ENCODE data around the gene EPC2.

The EPC2 gene

DNA sequence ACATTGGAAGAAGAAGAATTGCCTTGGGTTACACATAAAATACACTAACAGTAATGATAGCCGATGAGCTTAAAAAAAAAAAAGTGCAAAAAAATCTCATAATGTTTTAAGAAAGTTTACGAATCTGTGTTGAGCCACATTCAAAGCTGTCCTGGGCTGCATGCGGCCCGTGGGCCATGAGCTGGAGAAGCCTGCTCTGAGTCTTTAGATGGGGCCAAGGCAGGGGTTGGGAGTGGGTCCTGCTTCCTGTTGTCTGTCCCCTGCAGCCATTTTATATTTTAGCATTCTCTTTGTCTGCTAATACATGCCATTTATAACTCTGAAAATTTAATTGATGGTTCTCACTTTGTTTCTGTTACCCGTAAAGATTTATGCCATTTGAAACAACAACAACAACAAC, 93.2 kb downstream of the EPC2 start:
- no peak for DNase-seq
- H3K27ac ChIP-seq: no peak overlapping the region
- H3K4me3 ChIP-seq: no peak overlapping the region
- intact Hi-C loops (cut with DNase I; ENCODE audit: low total_unique reads): no loop called here
- no peaks in the 10 kb centered on the region for H3K27me3 ChIP-seq
- H3K36me3 ChIP-seq: no peaks in the 10 kb centered on the region
- H3K4me1 ChIP-seq: no peaks in the 10 kb centered on the region
- no peaks in the 10 kb centered on the region for H3K9me3 ChIP-seq
- TF ChIP-seq, protein P1, sequence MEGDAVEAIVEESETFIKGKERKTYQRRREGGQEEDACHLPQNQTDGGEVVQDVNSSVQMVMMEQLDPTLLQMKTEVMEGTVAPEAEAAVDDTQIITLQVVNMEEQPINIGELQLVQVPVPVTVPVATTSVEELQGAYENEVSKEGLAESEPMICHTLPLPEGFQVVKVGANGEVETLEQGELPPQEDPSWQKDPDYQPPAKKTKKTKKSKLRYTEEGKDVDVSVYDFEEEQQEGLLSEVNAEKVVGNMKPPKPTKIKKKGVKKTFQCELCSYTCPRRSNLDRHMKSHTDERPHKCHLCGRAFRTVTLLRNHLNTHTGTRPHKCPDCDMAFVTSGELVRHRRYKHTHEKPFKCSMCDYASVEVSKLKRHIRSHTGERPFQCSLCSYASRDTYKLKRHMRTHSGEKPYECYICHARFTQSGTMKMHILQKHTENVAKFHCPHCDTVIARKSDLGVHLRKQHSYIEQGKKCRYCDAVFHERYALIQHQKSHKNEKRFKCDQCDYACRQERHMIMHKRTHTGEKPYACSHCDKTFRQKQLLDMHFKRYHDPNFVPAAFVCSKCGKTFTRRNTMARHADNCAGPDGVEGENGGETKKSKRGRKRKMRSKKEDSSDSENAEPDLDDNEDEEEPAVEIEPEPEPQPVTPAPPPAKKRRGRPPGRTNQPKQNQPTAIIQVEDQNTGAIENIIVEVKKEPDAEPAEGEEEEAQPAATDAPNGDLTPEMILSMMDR (IDR thresholded peaks at IDR 0.05): no peak

DNA sequence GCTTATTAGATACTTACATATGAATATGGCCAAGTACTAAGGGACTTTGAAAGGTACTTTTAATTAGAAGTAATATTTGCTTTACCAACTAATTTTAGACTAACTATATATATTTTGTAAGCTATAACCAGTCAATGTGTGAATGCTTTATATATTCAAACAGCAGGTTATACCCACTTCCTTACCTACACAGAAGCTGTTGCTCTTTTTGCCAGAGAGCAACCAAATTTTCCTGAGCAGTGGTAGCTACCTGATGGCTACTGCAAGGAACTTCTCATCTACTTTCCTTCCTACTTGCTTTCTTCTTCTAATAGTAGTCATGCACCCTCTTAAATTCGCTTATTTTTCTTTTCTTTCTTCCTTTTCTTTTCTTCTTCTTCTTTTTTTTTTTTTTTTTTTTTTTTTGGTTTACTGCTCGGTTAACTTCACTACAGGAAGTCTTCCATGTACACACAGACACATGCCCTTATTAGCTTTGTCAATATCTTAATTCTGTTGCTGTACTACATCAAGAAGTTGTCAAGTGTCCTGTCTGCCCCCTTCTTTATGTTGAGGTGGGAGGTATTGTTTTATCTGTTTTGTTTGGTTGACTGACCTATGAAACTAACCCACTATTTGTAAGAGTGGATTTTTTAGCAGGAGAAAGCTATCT, 95.0 kb downstream of the EPC2 start:
- no peaks in the 10 kb centered on the region for H3K27me3 ChIP-seq
- no peak overlapping the region for H3K27ac ChIP-seq
- H3K4me1 ChIP-seq: no peaks in the 10 kb centered on the region
- H3K9me3 ChIP-seq: no peaks in the 10 kb centered on the region
- TF ChIP-seq, protein P1 (IDR thresholded peaks at IDR 0.05): no peak
- no peak overlapping the region for H3K4me3 ChIP-seq
- DNase-seq: no peak
- intact Hi-C loops (cut with DNase I; ENCODE audit: low total_unique reads): no loop called here
- no peaks in the 10 kb centered on the region for H3K36me3 ChIP-seq

- no peak for DNase-seq
- H3K27me3 ChIP-seq: no peaks in the 10 kb centered on the region
- H3K4me3 ChIP-seq: no peak overlapping the region
- TF ChIP-seq, protein P1 (IDR thresholded peaks at IDR 0.05): no peak
- H3K36me3 ChIP-seq: no peaks in the 10 kb centered on the region
- H3K9me3 ChIP-seq: no peaks in the 10 kb centered on the region
- H3K4me1 ChIP-seq: peaks cover 0 to 5% (median 0%) of the 10 kb centered on the region in 4 donors
- intact Hi-C loops (cut with DNase I; ENCODE audit: low total_unique reads): no loop called here
- no peak overlapping the region for H3K27ac ChIP-seq
Observed at GRCh38 chr2:148742373-148742772, 97.8 kb downstream of the EPC2 start.

GRCh38 chr2:148745151-148745851, 100.8 kb downstream of the EPC2 start:
- TF ChIP-seq, protein P1 (IDR thresholded peaks at IDR 0.05): no peak
- Histone ChIP-seq H3K36me3 (no peaks in the 10 kb centered on the region), H3K9me3 (no peaks in the 10 kb centered on the region), H3K27me3 (no peaks in the 10 kb centered on the region), H3K4me1 (peaks cover 0 to 5% (median 0%) of the 10 kb centered on the region in 4 donors), H3K4me3 (no peak overlapping the region), H3K27ac (no peak overlapping the region)
- DNase-seq: no peak
- intact Hi-C loops (cut with DNase I; ENCODE audit: low total_unique reads): no loop called here

DNA sequence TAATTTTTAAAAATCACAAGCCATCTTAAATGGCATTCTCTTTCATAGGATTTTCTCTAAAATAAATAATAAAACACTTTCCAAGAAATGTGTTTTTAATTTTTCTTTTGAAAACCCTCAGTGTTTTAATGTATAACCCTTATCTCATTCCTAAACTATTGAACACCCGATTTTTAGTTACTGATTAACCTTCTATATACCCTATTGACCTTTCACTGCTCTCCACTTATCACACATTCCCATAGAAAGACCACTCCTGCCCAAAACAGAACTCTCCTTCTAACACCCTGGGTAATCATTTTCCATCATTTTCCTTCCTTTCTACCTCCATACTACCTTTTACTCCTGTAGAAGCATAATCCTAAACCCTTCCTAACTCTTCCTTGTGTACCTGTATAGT, 102.4 kb downstream of the EPC2 start:
- Histone ChIP-seq H3K4me1 (peaks cover 0 to 9% (median 0%) of the 10 kb centered on the region in 4 donors), H3K36me3 (no peaks in the 10 kb centered on the region), H3K27ac (no peak overlapping the region), H3K9me3 (no peaks in the 10 kb centered on the region), H3K27me3 (no peaks in the 10 kb centered on the region), H3K4me3 (no peak overlapping the region)
- intact Hi-C loops (cut with DNase I; ENCODE audit: low total_unique reads): no loop called here
- TF ChIP-seq, protein P1 (IDR thresholded peaks at IDR 0.05): no peak
- DNase-seq: no peak

Data from tibial artery (tissue), 4 donors.